WI38 (cell line): Measurements from ENCODE around the gene LZTR1.

Experiments used
- H3K4me3 ChIP-seq: 2 replicates; pipeline ENCODE4 v1.5.1; 2011; ENCODE audit warnings: low read depth, mild to moderate bottlenecking, control low read depth, low read length
- CTCF ChIP-seq: IDR thresholded peaks from 2 replicates; pipeline ENCODE4 v1.5.1; 2012; ENCODE audit warnings: low read depth, mild to moderate bottlenecking, control low read depth, low read length

Gene LZTR1

GRCh38 chr22:21009638-21010425, 27.7 kb downstream of the LZTR1 start:
- no peak overlapping the region for H3K4me3 ChIP-seq
- no peak for TF ChIP-seq CTCF

- H3K4me3 ChIP-seq, result no peak overlapping the region
- no peak for TF ChIP-seq CTCF
These were observed 28.5 kb downstream of the LZTR1 start for GRCh38 chr22:21010426-21011113.

- no peak overlapping the region for H3K4me3 ChIP-seq
- no peak for TF ChIP-seq CTCF
These were observed 30.6 kb downstream of the LZTR1 start for GRCh38 chr22:21012446-21013407.

- no peak for TF ChIP-seq CTCF
- peak overlapping the region; percentile 57 for H3K4me3 ChIP-seq
These were observed 31.6 kb downstream of the LZTR1 start for GRCh38 chr22:21013657-21014201.

- peak overlapping the region; percentile 57 for H3K4me3 ChIP-seq
- TF ChIP-seq CTCF, result no peak
These were observed 32.2 kb downstream of the LZTR1 start for GRCh38 chr22:21014202-21014725.

- peak within 1 kb of the TSS; percentile 57 for H3K4me3 ChIP-seq
- no peak for TF ChIP-seq CTCF
These were observed 32.8 kb downstream of the LZTR1 start, which contains the start of gene P2RX6 for GRCh38 chr22:21014726-21015465. P2RX6 (plus strand) TSS chr22:21015165; CDS start chr22:21015175, 10 bp downstream.
